ENCODE measurements around the gene SLC17A8. TPM values are rescaled to one million over a fixed set of nuclear protein-coding genes. Genes with fewer than 3 reads are reported as not detected.

SLC17A8 gene
- total and polyA plus RNA-seq, 12 donors = 0.09 to 0.85 (median 0.41) TPM; not detected in 4

- Histone ChIP-seq H3K27me3 (no peaks in the 10 kb centered on the region), H3K9me3 (replicated peaks in 1 of 3) (no peaks in the 10 kb centered on the region), H3K4me3 (no peak overlapping the region), H3K36me3 (replicated peaks in 1 of 2) (no peaks in the 10 kb centered on the region), H3K27ac (no peak overlapping the region), H3K4me1 (replicated peaks in 1 of 2) (no peaks in the 10 kb centered on the region)
- WGBS, 4 donors = 86 to 97% (median 92%) methylated on average over 6 of the region's 6 CpGs
- TF ChIP-seq POLR2A (IDR thresholded peaks at IDR 0.05) = no peak
- no peak for TF ChIP-seq CTCF (IDR thresholded peaks at IDR 0.05)
- intact Hi-C loops (cut with DNase I) = loop anchor here (5.0 to 10.0 kb wide), 2 partner anchors 156 to 159 kb away; no protein-coding TSS in a partner anchor
- DNase-seq = no peak
These were observed 38.9 kb downstream of the SLC17A8 start for GRCh38 chr12:100395811-100396210.

- TF ChIP-seq CTCF (IDR thresholded peaks at IDR 0.05) (no peak), POLR2A (IDR thresholded peaks at IDR 0.05) (no peak)
- Histone ChIP-seq H3K4me1 (replicated peaks in 1 of 2) (no peaks in the 10 kb centered on the region), H3K9me3 (replicated peaks in 1 of 3) (no peaks in the 10 kb centered on the region), H3K27me3 (no peaks in the 10 kb centered on the region), H3K36me3 (replicated peaks in 1 of 2) (no peaks in the 10 kb centered on the region), H3K4me3 (no peak overlapping the region), H3K27ac (no peak overlapping the region)
- intact Hi-C loops (cut with DNase I) = loop anchor here (5.0 to 10.0 kb wide), 2 partner anchors 154 to 156 kb away; no protein-coding TSS in a partner anchor
- DNase-seq = no peak
These were observed 41.4 kb downstream of the SLC17A8 start for GRCh38 chr12:100398307-100398706.

GRCh38 chr12:100399095-100399494 is 42.2 kb downstream of the SLC17A8 start:
- Histone ChIP-seq H3K4me1 (replicated peaks in 1 of 2) (no peaks in the 10 kb centered on the region), H3K27me3 (no peaks in the 10 kb centered on the region), H3K4me3 (no peak overlapping the region), H3K36me3 (replicated peaks in 1 of 2) (no peaks in the 10 kb centered on the region), H3K9me3 (replicated peaks in 1 of 3) (no peaks in the 10 kb centered on the region), H3K27ac (no peak overlapping the region)
- intact Hi-C loops (cut with DNase I) = loop anchor here (5.0 to 10.0 kb wide), 2 partner anchors 153 to 156 kb away; no protein-coding TSS in a partner anchor
- DNase-seq = no peak
- 83 to 98% (median 87%) methylated on average over 2 of the region's 2 CpGs for whole genome bisulfite sequencing, 4 donors
- TF ChIP-seq CTCF (IDR thresholded peaks at IDR 0.05) = no peak
- TF ChIP-seq POLR2A (IDR thresholded peaks at IDR 0.05) = no peak

GRCh38 chr12:100401660-100402059 is 44.8 kb downstream of the SLC17A8 start:
- Histone ChIP-seq H3K27ac (no peak overlapping the region), H3K9me3 (replicated peaks in 1 of 3) (no peaks in the 10 kb centered on the region), H3K4me1 (replicated peaks in 1 of 2) (no peaks in the 10 kb centered on the region), H3K4me3 (no peak overlapping the region), H3K27me3 (no peaks in the 10 kb centered on the region), H3K36me3 (replicated peaks in 1 of 2) (no peaks in the 10 kb centered on the region)
- intact Hi-C loops (cut with DNase I) = no loop called here
- TF ChIP-seq POLR2A (IDR thresholded peaks at IDR 0.05) (no peak), CTCF (IDR thresholded peaks at IDR 0.05) (no peak)
- no peak for DNase-seq
